Measurements from ENCODE around the gene TSPAN3. TPM values are rescaled to one million over a fixed set of nuclear protein-coding genes. Genes with fewer than 3 reads are reported as not detected.
A peak's percentile ranks its signal among the peaks of the same experiment; 100 is the strongest.

Gene TSPAN3
- total RNA-seq, 1 experiment from 2014 or later: 205 TPM

GRCh38 chr15:77027697-77028450, 43.0 kb downstream of the TSPAN3 start:
- Histone ChIP-seq H3K36me3 (ENCODE audit: insufficient read depth, low read length) (no peaks in the 10 kb centered on the region), H2AFZ (ENCODE audit: low read length) (no peak overlapping the region), H3K4me1 (ENCODE audit: low read length) (peaks cover 28% of the 10 kb centered on the region)

GRCh38 chr15:77027111-77027696, 43.7 kb downstream of the TSPAN3 start:
- Histone ChIP-seq H3K4me3 (ENCODE audit: low read length) (no peak overlapping the region), H3K27ac (ENCODE audit: low read length) (no peak overlapping the region), H3K9me2 (replicated peaks; ENCODE audit: insufficient read depth, low read length) (no peaks in the 10 kb centered on the region), H3K4me1 (ENCODE audit: low read length) (peaks cover 30% of the 10 kb centered on the region), H2AFZ (ENCODE audit: low read length) (no peak overlapping the region), H3K27me3 (ENCODE audit: low read length) (no peaks in the 10 kb centered on the region), H3K36me3 (ENCODE audit: insufficient read depth, low read length) (no peaks in the 10 kb centered on the region), H3K9me3 (ENCODE audit: low read length) (no peaks in the 10 kb centered on the region), H3K4me2 (ENCODE audit: low read depth, low read length, poor library complexity, severe bottlenecking) (no peak overlapping the region), H3K9ac (ENCODE audit: low read length) (no peak overlapping the region), H3K79me2 (ENCODE audit: low read length) (no peaks in the 10 kb centered on the region), H4K20me1 (ENCODE audit: insufficient read depth, low read depth, low read length) (no peaks in the 10 kb centered on the region)
- DNase-seq: no peak

More at GRCh38 chr15:77027697-77028450, 43.0 kb downstream of the TSPAN3 start:
- no peak overlapping the region for H3K4me3 ChIP-seq (ENCODE audit: low read length)
- no peaks in the 10 kb centered on the region for H3K79me2 ChIP-seq (ENCODE audit: low read length)
- H3K27me3 ChIP-seq (ENCODE audit: low read length): no peaks in the 10 kb centered on the region
- H3K4me2 ChIP-seq (ENCODE audit: low read depth, low read length, poor library complexity, severe bottlenecking): no peak overlapping the region
- H3K9ac ChIP-seq (ENCODE audit: low read length): no peak overlapping the region
- no peak for DNase-seq
- no peaks in the 10 kb centered on the region for H4K20me1 ChIP-seq (ENCODE audit: insufficient read depth, low read depth, low read length)
- H3K27ac ChIP-seq (ENCODE audit: low read length): no peak overlapping the region
- no peaks in the 10 kb centered on the region for H3K9me2 ChIP-seq (replicated peaks; ENCODE audit: insufficient read depth, low read length)
- H3K9me3 ChIP-seq (ENCODE audit: low read length): no peaks in the 10 kb centered on the region

GRCh38 chr15:77026501-77027110, 44.3 kb downstream of the TSPAN3 start:
- Histone ChIP-seq H3K27ac (ENCODE audit: low read length) (no peak overlapping the region), H4K20me1 (ENCODE audit: insufficient read depth, low read depth, low read length) (no peaks in the 10 kb centered on the region)

GRCh38 chr15:77025941-77026411, 44.9 kb downstream of the TSPAN3 start:
- no peak overlapping the region for H2AFZ ChIP-seq (ENCODE audit: low read length)
- H3K79me2 ChIP-seq (ENCODE audit: low read length): no peaks in the 10 kb centered on the region
- no peaks in the 10 kb centered on the region for H4K20me1 ChIP-seq (ENCODE audit: insufficient read depth, low read depth, low read length)
- DNase-seq: no peak
- H3K9ac ChIP-seq (ENCODE audit: low read length): no peak overlapping the region
- no peak overlapping the region for H3K4me2 ChIP-seq (ENCODE audit: low read depth, low read length, poor library complexity, severe bottlenecking)
- no peak overlapping the region for H3K4me3 ChIP-seq (ENCODE audit: low read length)
- no peak overlapping the region for H3K27ac ChIP-seq (ENCODE audit: low read length)
- no peaks in the 10 kb centered on the region for H3K9me2 ChIP-seq (replicated peaks; ENCODE audit: insufficient read depth, low read length)
- no peaks in the 10 kb centered on the region for H3K36me3 ChIP-seq (ENCODE audit: insufficient read depth, low read length)
- H3K9me3 ChIP-seq (ENCODE audit: low read length): no peaks in the 10 kb centered on the region
- H3K4me1 ChIP-seq (ENCODE audit: low read length): peaks cover 30% of the 10 kb centered on the region
- no peaks in the 10 kb centered on the region for H3K27me3 ChIP-seq (ENCODE audit: low read length)

More at GRCh38 chr15:77026501-77027110, 44.3 kb downstream of the TSPAN3 start:
- Histone ChIP-seq H3K9ac (ENCODE audit: low read length) (no peak overlapping the region), H3K4me3 (ENCODE audit: low read length) (no peak overlapping the region), H3K79me2 (ENCODE audit: low read length) (no peaks in the 10 kb centered on the region), H3K36me3 (ENCODE audit: insufficient read depth, low read length) (no peaks in the 10 kb centered on the region), H3K9me3 (ENCODE audit: low read length) (no peaks in the 10 kb centered on the region), H3K9me2 (replicated peaks; ENCODE audit: insufficient read depth, low read length) (no peaks in the 10 kb centered on the region), H3K4me2 (ENCODE audit: low read depth, low read length, poor library complexity, severe bottlenecking) (no peak overlapping the region), H3K27me3 (ENCODE audit: low read length) (no peaks in the 10 kb centered on the region), H2AFZ (ENCODE audit: low read length) (no peak overlapping the region), H3K4me1 (ENCODE audit: low read length) (peaks cover 31% of the 10 kb centered on the region)
- no peak for DNase-seq

- no peak for DNase-seq
- Histone ChIP-seq H2AFZ (ENCODE audit: low read length) (no peak overlapping the region), H3K4me2 (ENCODE audit: low read depth, low read length, poor library complexity, severe bottlenecking) (no peak overlapping the region), H3K4me3 (ENCODE audit: low read length) (no peak overlapping the region), H3K9me3 (ENCODE audit: low read length) (no peaks in the 10 kb centered on the region), H4K20me1 (ENCODE audit: insufficient read depth, low read depth, low read length) (no peaks in the 10 kb centered on the region), H3K27ac (ENCODE audit: low read length) (no peak overlapping the region), H3K36me3 (ENCODE audit: insufficient read depth, low read length) (no peaks in the 10 kb centered on the region), H3K79me2 (ENCODE audit: low read length) (no peaks in the 10 kb centered on the region), H3K4me1 (ENCODE audit: low read length) (peaks cover 30% of the 10 kb centered on the region), H3K27me3 (ENCODE audit: low read length) (no peaks in the 10 kb centered on the region), H3K9me2 (replicated peaks; ENCODE audit: insufficient read depth, low read length) (no peaks in the 10 kb centered on the region), H3K9ac (ENCODE audit: low read length) (no peak overlapping the region)
These were observed 45.6 kb downstream of the TSPAN3 start for GRCh38 chr15:77025083-77025901.

- Histone ChIP-seq H3K27ac (ENCODE audit: low read length) (no peak overlapping the region), H3K9me3 (ENCODE audit: low read length) (no peaks in the 10 kb centered on the region), H3K4me2 (ENCODE audit: low read depth, low read length, poor library complexity, severe bottlenecking) (no peak overlapping the region), H3K4me1 (ENCODE audit: low read length) (peaks cover 30% of the 10 kb centered on the region), H3K79me2 (ENCODE audit: low read length) (no peaks in the 10 kb centered on the region), H3K9ac (ENCODE audit: low read length) (no peak overlapping the region), H4K20me1 (ENCODE audit: insufficient read depth, low read depth, low read length) (no peaks in the 10 kb centered on the region), H3K27me3 (ENCODE audit: low read length) (no peaks in the 10 kb centered on the region), H3K36me3 (ENCODE audit: insufficient read depth, low read length) (no peaks in the 10 kb centered on the region), H3K4me3 (ENCODE audit: low read length) (no peak overlapping the region), H3K9me2 (replicated peaks; ENCODE audit: insufficient read depth, low read length) (no peaks in the 10 kb centered on the region), H2AFZ (ENCODE audit: low read length) (no peak overlapping the region)
- DNase-seq: peak; percentile 89
These were observed 46.4 kb downstream of the TSPAN3 start for GRCh38 chr15:77024273-77025082.

- no peak overlapping the region for H3K4me3 ChIP-seq (ENCODE audit: low read length)
- no peaks in the 10 kb centered on the region for H3K36me3 ChIP-seq (ENCODE audit: insufficient read depth, low read length)
- H2AFZ ChIP-seq (ENCODE audit: low read length): no peak overlapping the region
- H3K4me2 ChIP-seq (ENCODE audit: low read depth, low read length, poor library complexity, severe bottlenecking): no peak overlapping the region
- H3K27ac ChIP-seq (ENCODE audit: low read length): no peak overlapping the region
- no peaks in the 10 kb centered on the region for H3K27me3 ChIP-seq (ENCODE audit: low read length)
- H3K9me2 ChIP-seq (replicated peaks; ENCODE audit: insufficient read depth, low read length): no peaks in the 10 kb centered on the region
- no peaks in the 10 kb centered on the region for H4K20me1 ChIP-seq (ENCODE audit: insufficient read depth, low read depth, low read length)
- peaks cover 36% of the 10 kb centered on the region for H3K4me1 ChIP-seq (ENCODE audit: low read length)
- no peak for DNase-seq
- no peak overlapping the region for H3K9ac ChIP-seq (ENCODE audit: low read length)
- H3K9me3 ChIP-seq (ENCODE audit: low read length): no peaks in the 10 kb centered on the region
- H3K79me2 ChIP-seq (ENCODE audit: low read length): no peaks in the 10 kb centered on the region
These were observed 47.2 kb downstream of the TSPAN3 start for GRCh38 chr15:77023576-77024272.

Data from Karpas-422 (cell line).